OCI-LY7 (cell line): ENCODE results near the gene C1QA. TPM values are rescaled to one million over a fixed set of nuclear protein-coding genes. Genes with fewer than 3 reads are reported as not detected.

ENCODE experiments used
- BruUV-seq: library from RNA; stranded (reverse); fragments of 400-500 nt; replicated peaks from 2 replicates; lab custom pipeline; 2021; lab: Mats Ljungman, UMichigan
- CTCF ChIA-PET: fragments of 300-600 bp; sonication (Branson Sonifier 250); formaldehyde crosslinking; loops from one replicate; lab custom pipeline; 2022; ENCODE audit warnings: antibody characterized with exemption; ENCODE audit not compliant: unreplicated experiment; lab: Charles Lee
- POLR2A ChIA-PET: fragments of 300-600 bp; sonication (Branson Sonifier 250); formaldehyde crosslinking; loops from one replicate; lab custom pipeline; 2022; ENCODE audit warnings: antibody characterized with exemption; lab: Charles Lee
- DNase-seq: peaks from one replicate; pipeline ENCODE4 v3.0.0-alpha.2; 2015; ENCODE audit warnings: low spot score
- H2AFZ ChIP-seq: fragments of 200-600 bp; sonication (generic), shearing (Covaris generic); 2 replicates; pipeline ENCODE4 v1.6.1; 2014; ENCODE audit warnings: mild to moderate bottlenecking, antibody characterized with exemption, low read length, moderate library complexity
- H3K27ac ChIP-seq: fragments of 200-600 bp; sonication (generic); 2 replicates; pipeline ENCODE4 v1.5.1; 2014; ENCODE audit warnings: mixed run types, low read depth, mild to moderate bottlenecking, moderate library complexity, low read length, inconsistent platforms; ENCODE audit not compliant: poor library complexity, severe bottlenecking
- H3K36me3 ChIP-seq: fragments of 200-600 bp; sonication (generic); 2 replicates; pipeline ENCODE4 v1.6.1; 2014; ENCODE audit warnings: mild to moderate bottlenecking, antibody characterized with exemption, low read length, moderate library complexity, mixed read lengths; ENCODE audit not compliant: insufficient read depth
- H3K4me1 ChIP-seq: fragments of 200-600 bp; sonication (generic); 2 replicates; pipeline ENCODE4 v1.5.1; 2014; ENCODE audit warnings: mild to moderate bottlenecking, low read length; ENCODE audit not compliant: insufficient read depth, poor library complexity, severe bottlenecking
- H3K4me2 ChIP-seq: fragments of 200-600 bp; sonication (generic); 2 replicates; pipeline ENCODE4 v1.6.1; 2014; ENCODE audit warnings: mild to moderate bottlenecking, low read length
- H3K4me3 ChIP-seq: fragments of 200-600 bp; sonication (generic); 2 replicates; pipeline ENCODE4 v1.5.1; 2014; ENCODE audit warnings: mild to moderate bottlenecking, low read depth, low read length; ENCODE audit not compliant: poor library complexity, severe bottlenecking
- H3K79me2 ChIP-seq: fragments of 200-600 bp; sonication (generic); 2 replicates; pipeline ENCODE4 v1.6.1; 2016; ENCODE audit warnings: low read depth, mild to moderate bottlenecking, low read length, moderate library complexity, mixed read lengths; ENCODE audit not compliant: insufficient read depth
- H3K9me2 ChIP-seq: fragments of 200-600 bp; sonication (generic); 2 replicates; pipeline ENCODE4 v1.6.1; 2016; ENCODE audit warnings: mild to moderate bottlenecking, low read length, mixed read lengths; ENCODE audit not compliant: insufficient read depth
- H3K9me3 ChIP-seq: fragments of 200-600 bp; sonication (generic); 2 replicates; pipeline ENCODE4 v1.6.1; 2014; ENCODE audit warnings: mild to moderate bottlenecking, mixed run types, low read length, mixed read lengths
- H4K20me1 ChIP-seq: fragments of 200-600 bp; sonication (generic); 2 replicates; pipeline ENCODE4 v1.6.1; 2014; ENCODE audit warnings: mild to moderate bottlenecking, antibody characterized with exemption, low read length, moderate library complexity, mixed read lengths; ENCODE audit not compliant: insufficient read depth
- EZH2phosphoT487 ChIP-seq: fragments of 200-600 bp; sonication (generic); IDR thresholded peaks from 2 replicates; pipeline ENCODE4 v1.6.1; 2018; ENCODE audit warnings: low read depth, borderline replicate concordance, mild to moderate bottlenecking, mixed run types, antibody characterized with exemption, low read length, moderate library complexity, mixed read lengths
- intact Hi-C: fragments of 100-400 bp; cut with micrococcal nuclease; formaldehyde crosslinking; loops from one replicate; pipeline ENCODE4 v1.10.0; 2022; ENCODE audit not compliant: unreplicated experiment
- total RNA-seq, 2 experiments: library from RNA; depleted of rRNA in 1 of 2; stranded (reverse); fragments of >200 nt in 1 of 2; shearing (Covaris generic) in 1 of 2; gene quantifications; 2 replicates each; pipeline ENCODE4 v1.2.3, GENCODE V29; 2014 to 2022
- TF ChIP-seq, protein P1 (sequence below): fragments of 200-600 bp; sonication (generic); conservative IDR thresholded peaks from 2 replicates; pipeline ENCODE4 v1.5.1; 2014; ENCODE audit warnings: mild to moderate bottlenecking, antibody characterized with exemption, low read length, moderate library complexity, mixed read lengths

Gene C1QA
- total RNA-seq, 2 experiments from 2014 or later: not detected

DNA sequence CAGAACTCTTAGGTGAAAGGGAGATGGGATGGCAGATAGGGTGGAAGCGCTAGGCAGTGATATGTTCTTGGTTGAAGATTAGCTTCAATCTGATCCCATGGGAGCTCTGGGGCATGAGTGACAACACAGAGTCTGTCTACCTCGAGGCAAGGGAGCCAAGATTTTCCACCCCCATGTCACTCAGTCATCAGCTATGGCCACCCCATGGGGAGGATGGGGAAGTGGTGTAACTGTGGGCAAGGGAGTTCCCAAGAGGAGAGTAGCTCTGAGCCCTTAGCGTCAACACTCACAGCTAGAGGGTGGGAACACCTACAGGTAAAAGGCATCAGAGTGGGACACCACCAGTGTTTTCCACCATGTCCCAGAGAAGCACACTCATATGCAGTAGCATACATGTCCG is 30.3 kb upstream of the C1QA start:
- H3K9me3 ChIP-seq: no peaks in the 10 kb centered on the region
- POLR2A ChIA-PET: no interaction called here
- intact Hi-C loops: no loop called here
- H3K9me2 ChIP-seq: no peaks in the 10 kb centered on the region
- no peak overlapping the region for H2AFZ ChIP-seq
- no peak for TF ChIP-seq EZH2phosphoT487
- TF ChIP-seq, protein P1, sequence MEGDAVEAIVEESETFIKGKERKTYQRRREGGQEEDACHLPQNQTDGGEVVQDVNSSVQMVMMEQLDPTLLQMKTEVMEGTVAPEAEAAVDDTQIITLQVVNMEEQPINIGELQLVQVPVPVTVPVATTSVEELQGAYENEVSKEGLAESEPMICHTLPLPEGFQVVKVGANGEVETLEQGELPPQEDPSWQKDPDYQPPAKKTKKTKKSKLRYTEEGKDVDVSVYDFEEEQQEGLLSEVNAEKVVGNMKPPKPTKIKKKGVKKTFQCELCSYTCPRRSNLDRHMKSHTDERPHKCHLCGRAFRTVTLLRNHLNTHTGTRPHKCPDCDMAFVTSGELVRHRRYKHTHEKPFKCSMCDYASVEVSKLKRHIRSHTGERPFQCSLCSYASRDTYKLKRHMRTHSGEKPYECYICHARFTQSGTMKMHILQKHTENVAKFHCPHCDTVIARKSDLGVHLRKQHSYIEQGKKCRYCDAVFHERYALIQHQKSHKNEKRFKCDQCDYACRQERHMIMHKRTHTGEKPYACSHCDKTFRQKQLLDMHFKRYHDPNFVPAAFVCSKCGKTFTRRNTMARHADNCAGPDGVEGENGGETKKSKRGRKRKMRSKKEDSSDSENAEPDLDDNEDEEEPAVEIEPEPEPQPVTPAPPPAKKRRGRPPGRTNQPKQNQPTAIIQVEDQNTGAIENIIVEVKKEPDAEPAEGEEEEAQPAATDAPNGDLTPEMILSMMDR: no peak
- no peaks in the 10 kb centered on the region for H4K20me1 ChIP-seq
- no peak overlapping the region for H3K4me2 ChIP-seq
- no peaks in the 10 kb centered on the region for H3K36me3 ChIP-seq
- H3K79me2 ChIP-seq: no peaks in the 10 kb centered on the region
- no peak for DNase-seq
- no peak overlapping the region for H3K4me3 ChIP-seq
- BruUV-seq: no TSS peak
- CTCF ChIA-PET: no interaction called here
- H3K4me1 ChIP-seq: no peaks in the 10 kb centered on the region
- no peak overlapping the region for H3K27ac ChIP-seq

DNA sequence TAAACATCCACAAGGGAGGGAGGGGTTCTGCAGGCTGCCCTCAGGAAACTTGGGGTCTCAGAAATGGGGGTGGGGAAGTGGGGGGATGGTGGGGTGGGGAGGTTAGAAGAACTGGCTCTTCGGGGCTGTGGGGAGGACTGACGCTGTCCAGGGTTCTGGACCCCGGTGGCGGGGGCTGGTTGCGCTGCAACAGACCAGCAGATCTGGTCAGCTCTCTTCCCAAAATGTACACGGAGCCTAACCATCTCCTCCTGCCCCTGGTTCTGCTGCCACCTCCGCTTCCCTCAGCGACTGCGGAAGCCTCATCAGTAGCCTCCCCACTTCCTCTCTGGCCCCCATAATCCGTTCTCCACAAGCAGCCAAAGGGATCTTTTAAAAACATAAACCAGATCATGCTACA is 29.3 kb upstream of the C1QA start:
- ChIA-PET POLR2A (no interaction called here), CTCF (no interaction called here)
- no peak for TF ChIP-seq EZH2phosphoT487
- TF ChIP-seq, protein P1: no peak
- Histone ChIP-seq H2AFZ (no peak overlapping the region), H3K9me3 (no peaks in the 10 kb centered on the region), H3K9me2 (no peaks in the 10 kb centered on the region), H3K4me3 (no peak overlapping the region), H3K27ac (no peak overlapping the region), H3K36me3 (no peaks in the 10 kb centered on the region), H3K4me1 (no peaks in the 10 kb centered on the region), H3K4me2 (no peak overlapping the region), H4K20me1 (no peaks in the 10 kb centered on the region), H3K79me2 (no peaks in the 10 kb centered on the region)
- no peak for DNase-seq
- BruUV-seq: no TSS peak
- intact Hi-C loops: no loop called here

DNA sequence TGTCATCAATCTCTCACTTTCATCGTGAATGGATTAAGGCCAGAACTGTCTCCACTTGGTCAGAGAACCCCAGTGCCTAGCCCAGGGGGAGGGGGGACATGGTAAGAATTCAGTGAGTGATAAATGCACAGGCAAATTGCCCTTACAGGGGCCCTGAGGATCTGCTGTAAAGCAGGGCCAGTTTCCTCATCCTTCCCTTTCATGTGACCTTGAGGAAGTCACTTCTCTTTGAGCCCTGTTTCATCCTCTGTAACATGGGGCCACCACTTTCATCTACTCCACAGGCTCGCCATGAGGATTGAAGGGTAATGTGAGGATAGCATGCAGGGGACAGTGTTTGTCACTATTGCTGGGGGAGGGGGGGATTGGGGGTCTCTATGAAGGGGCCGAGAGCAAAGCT is 28.1 kb upstream of the C1QA start:
- BruUV-seq: no TSS peak
- CTCF ChIA-PET: no interaction called here
- POLR2A ChIA-PET: no interaction called here
- Histone ChIP-seq H3K9me3 (no peaks in the 10 kb centered on the region), H3K4me2 (no peak overlapping the region), H4K20me1 (no peaks in the 10 kb centered on the region), H3K4me3 (no peak overlapping the region), H2AFZ (no peak overlapping the region), H3K36me3 (no peaks in the 10 kb centered on the region), H3K79me2 (no peaks in the 10 kb centered on the region), H3K9me2 (no peaks in the 10 kb centered on the region), H3K27ac (no peak overlapping the region), H3K4me1 (no peaks in the 10 kb centered on the region)
- no peak for TF ChIP-seq EZH2phosphoT487
- TF ChIP-seq, protein P1: no peak
- DNase-seq: no peak
- intact Hi-C loops: no loop called here
